GM21619 (cell line): ENCODE measurements around the gene NPHP4.

Source experiments
- ATAC-seq: cut with Tn5 transposase; IDR thresholded peaks from one replicate; pipeline ENCODE4 v1.9.1; 2021; ENCODE audit not compliant: unreplicated experiment

Gene NPHP4

DNA sequence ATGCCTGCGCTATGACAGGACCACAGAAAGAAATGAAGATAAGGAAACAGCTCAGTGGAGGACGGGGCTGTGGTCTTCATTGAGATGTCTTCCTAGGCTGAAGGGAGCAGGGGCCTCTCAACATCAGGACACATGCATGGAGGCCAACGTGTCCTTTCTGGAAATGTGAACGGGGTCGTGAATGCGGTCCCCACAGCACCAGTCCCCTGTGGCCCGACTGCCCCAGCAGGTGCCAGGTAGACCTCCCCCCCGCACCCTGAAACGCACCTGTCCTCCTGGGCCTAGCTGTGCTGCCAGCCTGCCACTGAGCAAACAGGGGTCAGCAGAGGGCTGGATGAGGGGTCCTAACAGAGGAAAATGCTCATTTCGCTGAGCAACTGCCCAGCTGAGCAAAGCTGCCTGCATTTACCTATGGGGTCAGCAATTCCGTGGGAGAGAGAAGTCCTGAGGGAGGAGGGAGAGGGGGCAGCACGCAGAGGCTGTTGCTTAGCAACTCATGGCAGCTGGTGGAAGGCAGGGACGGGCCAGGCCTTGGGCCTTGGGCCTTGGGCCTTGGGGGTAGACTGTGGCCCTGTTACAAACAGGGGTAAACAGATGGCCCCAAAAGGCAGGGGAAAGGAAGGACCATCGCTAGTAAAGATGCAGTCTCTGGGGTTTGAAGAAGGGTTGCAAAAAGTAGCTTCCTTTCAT, 77.4 kb downstream of the NPHP4 start:
- no peak for ATAC-seq

- ATAC-seq: no peak
These were observed 78.3 kb downstream of the NPHP4 start for GRCh38 chr1:5913876-5914275.

GRCh38 chr1:5913078-5913845, 79.0 kb downstream of the NPHP4 start:
- ATAC-seq: no peak

DNA sequence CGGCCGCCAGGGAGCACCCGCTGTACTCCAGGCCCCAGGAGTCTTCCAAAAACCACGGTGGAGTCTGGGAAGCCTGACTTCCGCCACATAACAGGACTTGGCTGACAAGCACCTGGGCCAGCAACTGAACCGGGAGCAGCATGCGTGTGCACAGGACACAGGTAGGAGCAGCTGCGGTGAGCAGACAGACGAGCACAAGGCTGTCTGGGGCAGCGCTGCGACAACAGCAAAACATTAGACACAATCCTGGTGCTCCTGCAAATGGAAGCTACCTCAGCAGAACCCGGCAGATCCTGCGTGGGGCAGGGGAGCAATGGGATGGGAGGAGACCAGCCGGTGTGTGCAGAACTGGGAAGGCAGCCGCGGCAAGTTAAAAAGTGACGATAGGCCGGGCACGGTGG, 80.4 kb downstream of the NPHP4 start:
- ATAC-seq: no peak

DNA sequence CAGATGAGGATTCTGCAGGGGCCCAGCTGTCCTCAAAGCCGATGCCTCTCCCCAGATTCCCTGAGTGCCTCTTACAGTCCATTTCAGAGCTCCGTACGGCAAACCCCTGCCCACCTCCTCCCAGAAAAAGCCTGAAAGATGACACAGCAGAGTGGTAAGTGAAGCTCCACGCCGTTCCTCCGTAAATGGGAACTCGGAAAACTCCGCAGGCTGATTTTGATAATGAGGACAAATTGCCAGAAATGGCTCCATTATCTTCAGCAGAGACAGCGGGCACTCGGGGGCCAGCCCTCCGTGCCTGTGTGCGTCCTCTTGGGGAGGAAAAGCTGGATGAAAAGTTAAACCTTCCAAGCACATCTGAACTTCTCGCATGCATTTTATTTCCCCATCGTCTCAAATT, 81.1 kb downstream of the NPHP4 start:
- ATAC-seq: no peak

GRCh38 chr1:5910666-5911065, 81.6 kb downstream of the NPHP4 start:
- ATAC-seq: no peak

DNA sequence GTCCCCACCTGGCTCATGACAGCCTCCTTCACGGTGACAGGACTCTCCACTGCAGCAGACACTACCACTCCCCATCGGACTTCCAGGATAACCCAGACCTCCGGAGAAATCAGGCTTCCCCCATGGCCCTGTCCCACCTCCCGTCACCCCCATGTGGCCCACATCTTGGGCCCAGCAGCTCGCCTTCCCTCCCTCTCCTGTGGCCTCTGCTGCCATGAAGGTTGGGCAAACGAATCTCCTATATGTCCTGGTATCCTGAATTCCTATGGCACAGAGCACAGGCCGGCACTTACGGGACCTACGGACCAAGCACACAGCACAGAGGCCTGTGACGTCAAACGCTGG, 82.0 kb downstream of the NPHP4 start:
- ATAC-seq: no peak

DNA sequence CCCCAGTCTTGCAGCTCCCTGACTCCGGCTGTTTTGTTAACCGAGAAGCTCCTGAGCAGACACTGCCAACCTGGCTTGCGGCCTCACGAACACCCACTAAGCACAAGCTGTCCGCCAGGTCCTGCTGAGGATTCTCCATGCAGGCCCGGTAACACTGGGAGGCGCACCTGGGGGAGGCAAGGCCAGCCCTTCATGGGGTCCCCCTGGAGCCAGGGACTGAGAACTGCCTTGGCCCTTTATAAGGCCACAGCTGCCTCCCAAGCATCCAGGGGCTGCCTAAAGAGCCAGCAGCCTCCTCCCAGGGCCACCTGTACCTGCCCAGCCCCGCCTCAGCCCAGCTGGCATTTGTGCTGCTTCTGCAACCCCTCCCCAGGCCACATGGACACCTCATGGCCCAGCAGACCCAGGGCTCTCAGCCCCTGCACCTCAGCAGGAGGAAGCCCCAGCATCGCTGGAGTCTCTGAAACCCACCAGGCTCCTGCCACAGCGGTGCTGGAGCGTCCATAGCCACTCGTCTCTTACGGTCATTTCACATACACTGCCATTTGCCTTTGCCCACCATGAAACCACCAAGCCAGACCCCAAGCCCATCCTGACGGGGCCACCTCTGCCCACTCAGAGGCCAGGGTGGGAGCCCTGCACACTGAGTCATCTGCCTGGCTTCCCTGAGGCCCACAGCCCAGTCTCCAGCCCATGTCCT, 82.5 kb downstream of the NPHP4 start:
- no peak for ATAC-seq

DNA sequence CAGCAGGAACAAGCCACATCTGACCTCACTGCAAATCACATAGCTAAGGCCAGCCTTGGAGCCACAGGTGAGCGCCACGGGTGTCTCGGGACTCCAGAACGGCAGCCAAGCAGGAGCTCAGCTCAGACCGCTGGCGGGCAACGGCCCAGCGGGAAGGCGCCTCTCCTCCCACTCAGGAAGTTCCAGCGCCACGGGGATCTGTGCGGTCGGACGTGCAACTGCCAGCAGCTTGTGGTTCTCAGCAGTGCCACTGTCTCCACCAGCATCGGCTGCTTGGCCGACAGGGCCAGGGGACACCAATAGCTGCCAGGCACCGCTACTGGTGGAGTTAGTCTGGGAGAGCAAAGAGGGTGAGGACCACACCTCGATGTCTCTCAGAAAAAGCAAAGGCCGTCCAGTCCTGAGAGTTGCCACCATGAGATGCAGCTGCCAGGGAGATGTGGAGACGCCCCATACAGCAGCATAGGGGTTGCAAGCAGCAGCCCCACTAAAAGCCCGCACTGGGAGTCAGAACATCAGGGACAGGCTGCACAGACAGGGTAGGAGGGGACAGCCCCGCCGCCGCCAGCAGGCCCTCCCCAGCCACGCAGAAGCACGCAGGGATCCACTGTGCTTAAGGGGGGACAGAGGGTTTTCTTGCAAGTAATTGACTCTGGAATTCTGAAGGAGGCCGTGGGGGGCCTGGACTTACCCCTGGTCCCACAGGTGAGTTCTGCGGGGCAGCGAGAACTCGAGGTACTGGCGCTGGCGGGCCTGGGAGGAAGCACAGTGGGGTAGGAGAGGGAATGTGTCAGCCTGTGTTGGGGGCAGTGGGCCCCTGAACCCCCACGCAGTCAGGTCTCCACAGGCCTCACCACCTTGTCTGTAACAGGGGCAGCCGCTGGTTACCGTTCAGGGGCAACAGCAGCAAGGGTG, 83.5 kb downstream of the NPHP4 start:
- ATAC-seq: no peak

DNA sequence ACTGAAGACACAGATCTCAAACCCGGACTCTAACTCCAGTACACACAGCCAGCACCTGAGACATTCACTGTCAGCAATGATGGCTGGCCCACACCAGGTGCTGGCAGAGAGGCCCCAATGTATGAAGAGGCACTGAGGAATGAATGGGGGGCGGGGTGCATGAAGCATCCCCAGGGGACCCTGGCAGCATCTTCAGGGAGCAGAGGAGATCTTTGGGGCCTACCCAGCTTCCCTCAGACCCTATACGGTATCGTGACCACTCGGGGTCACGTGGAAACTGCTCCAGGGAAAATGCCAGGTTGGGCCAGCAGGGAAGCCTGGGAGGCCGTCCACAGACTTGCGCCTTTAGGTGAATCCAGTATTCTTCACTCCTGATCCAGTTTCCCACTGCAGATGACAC, 84.3 kb downstream of the NPHP4 start:
- no peak for ATAC-seq

DNA sequence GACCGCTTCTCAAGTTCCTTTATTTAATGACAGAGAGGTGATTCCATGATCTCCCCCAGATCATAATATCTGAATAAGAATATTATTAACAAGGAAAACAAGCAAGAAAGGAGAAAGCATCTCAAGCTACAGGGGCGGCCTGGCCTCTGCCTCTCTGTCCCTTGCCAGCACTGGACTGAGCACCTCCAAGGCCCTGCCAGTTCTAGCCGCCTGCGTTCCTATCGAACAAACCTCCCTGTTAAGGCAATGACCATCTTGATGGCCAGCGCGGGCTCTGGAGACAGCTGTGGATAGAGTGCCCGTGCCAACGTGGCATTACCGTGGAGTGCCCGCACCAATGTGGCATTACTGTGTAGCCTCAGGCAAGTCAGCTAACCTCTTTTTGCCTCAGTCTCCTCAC, 84.8 kb downstream of the NPHP4 start:
- no peak for ATAC-seq

- no peak for ATAC-seq
These were observed 85.3 kb downstream of the NPHP4 start for GRCh38 chr1:5906966-5907365.

GRCh38 chr1:5906116-5906515, 86.1 kb downstream of the NPHP4 start:
- ATAC-seq: no peak

GRCh38 chr1:5905436-5905835, 86.8 kb downstream of the NPHP4 start:
- ATAC-seq: no peak

DNA sequence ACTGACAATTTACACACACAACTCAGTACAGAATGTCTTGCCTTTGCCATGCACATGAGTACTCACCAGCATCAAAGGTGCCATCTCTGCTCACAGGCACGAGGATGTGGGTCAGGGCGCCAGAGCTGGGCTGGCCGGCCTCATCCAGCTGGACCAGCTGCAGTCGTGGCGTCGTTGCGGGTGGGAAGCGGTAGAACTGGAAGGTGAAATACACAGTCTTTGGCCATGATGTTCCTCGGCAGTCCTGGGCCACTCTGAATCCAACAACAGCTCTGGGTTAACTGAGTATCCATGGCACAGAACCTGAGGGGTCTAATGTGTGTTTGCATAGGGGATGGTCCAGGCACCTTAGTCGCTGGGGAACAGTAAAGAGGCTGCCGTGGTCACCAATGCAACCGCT, 87.7 kb downstream of the NPHP4 start:
- no peak for ATAC-seq

GRCh38 chr1:5903680-5904079, 88.5 kb downstream of the NPHP4 start:
- no peak for ATAC-seq

DNA sequence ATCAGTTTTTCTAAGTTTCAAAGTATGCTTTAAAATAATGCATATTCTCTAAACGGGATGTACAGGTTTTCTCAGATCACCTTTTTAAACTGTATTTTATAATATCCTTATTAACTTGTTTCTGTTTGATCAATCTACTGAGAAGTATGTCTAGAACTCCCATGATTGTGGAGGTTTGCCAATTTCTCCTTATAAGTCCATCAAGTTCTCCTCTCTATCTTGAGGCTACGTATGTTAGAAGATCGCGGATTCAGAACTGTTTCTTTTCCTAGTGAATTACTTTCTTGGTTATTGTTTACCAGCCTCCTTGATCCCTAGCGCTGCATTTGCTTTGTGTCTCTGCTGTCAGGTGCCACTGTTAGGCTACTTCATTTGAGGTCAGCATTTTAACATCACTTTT, 89.2 kb downstream of the NPHP4 start:
- no peak for ATAC-seq

DNA sequence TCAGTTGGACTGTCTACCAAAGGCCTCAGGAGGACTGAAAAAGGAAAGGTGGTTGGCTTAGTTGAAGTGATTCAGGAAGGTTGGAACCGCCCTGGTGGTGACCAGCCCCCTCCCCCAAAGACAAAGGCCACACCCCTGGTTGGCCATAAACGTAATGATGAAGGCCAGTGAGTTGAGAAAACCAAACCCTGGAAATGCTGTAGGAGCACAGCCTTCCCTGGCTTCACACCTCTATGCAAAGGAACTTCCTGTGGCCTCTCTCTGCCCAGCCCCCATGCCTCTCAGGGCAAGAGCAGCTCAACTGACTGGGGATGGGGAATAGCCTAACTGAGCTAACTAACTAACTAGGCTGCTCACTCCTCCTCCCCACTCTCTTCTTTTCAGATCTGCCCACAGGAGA, 90.4 kb downstream of the NPHP4 start:
- no peak for ATAC-seq

DNA sequence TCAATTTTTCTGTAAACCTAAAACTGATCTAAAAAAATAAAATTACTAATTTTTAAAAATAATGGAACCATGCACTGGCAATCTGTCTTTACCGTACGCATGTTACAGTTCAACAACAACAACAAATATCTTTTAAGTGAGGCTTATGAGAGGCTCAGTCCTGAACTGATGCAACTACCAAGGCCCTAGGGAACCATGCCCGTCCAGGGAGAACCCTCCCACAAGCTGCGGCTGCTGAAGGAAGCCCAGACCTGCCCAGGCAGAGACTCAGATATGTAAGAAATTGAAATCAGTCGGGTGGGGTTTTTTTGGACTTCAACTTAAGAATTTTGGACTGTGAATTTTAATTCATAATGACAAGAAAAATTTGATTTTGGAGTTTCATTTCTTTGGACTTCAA, 91.1 kb downstream of the NPHP4 start:
- no peak for ATAC-seq

DNA sequence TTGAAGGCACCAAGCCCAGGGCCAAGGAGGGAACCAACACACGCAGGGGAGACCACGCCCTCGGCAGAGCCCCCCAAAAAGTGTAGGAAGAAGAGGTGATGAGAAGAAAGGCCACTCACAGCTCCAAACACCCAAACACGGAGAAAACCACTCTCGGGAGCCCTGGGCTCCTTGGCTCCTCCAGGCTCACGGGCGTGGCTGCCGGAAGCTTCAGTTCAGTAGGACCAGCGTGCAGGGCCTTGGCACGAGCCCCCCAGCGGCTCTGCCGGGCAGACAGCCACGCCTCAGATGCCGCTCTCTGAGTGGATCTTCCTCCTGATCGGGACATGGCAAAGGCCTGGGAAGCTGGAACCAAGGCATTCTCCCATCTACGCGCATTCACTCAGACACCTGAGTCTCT, 94.0 kb downstream of the NPHP4 start:
- no peak for ATAC-seq
